Transverse colon (tissue), 4 donors: Measurements from ENCODE around the gene ENPP7. TPM values are rescaled to one million over a fixed set of nuclear protein-coding genes. Genes with fewer than 3 reads are reported as not detected.

ENCODE experiments used
- DNase-seq: peaks from one replicate; pipeline ENCODE4 v3.0.0-alpha.2; 2019
- H3K27ac ChIP-seq, 4 donors: fragments of 200-600 bp; sonication (generic); 2 replicates each; pipeline ENCODE4 v1.5.1; 2016 to 2018; ENCODE audit warnings: inconsistent platforms in 4 of 4
- H3K27me3 ChIP-seq: fragments of 200-600 bp; sonication (generic); 2 replicates; pipeline ENCODE4 v1.5.1; 2017; ENCODE audit warnings: inconsistent platforms
- H3K36me3 ChIP-seq, 4 donors: fragments of 200-600 bp; sonication (generic); 2 replicates each; pipeline ENCODE4 v1.5.1; 2017 to 2019; ENCODE audit warnings: inconsistent platforms in 4 of 4
- H3K4me1 ChIP-seq, 4 donors: fragments of 200-600 bp; sonication (generic); 2 replicates each; pipeline ENCODE4 v1.5.1; 2017 to 2020; ENCODE audit warnings: inconsistent platforms in 4 of 4
- H3K4me3 ChIP-seq, 4 donors: fragments of 200-600 bp; sonication (generic); 1 replicate in 1 of 4; 2 replicates in 3 of 4; pipeline versions ENCODE4 v1.5.1 to v1.6.1; 2017 to 2019; ENCODE audit warnings: inconsistent platforms in 4 of 4
- H3K9me3 ChIP-seq, 2 donors: fragments of 200-600 bp; sonication (generic); 2 replicates each; pipeline ENCODE4 v1.5.1; 2017 to 2019; ENCODE audit warnings: inconsistent platforms in 2 of 2
- EP300 ChIP-seq: sonication (generic); formaldehyde crosslinking; IDR thresholded peaks from one replicate; pipeline ENCODE4 v1.6.1; 2017; ENCODE audit warnings: antibody characterized with exemption, low read depth
- POLR2A ChIP-seq: fragments of 450-650 bp; IDR thresholded peaks from one replicate; pipeline ENCODE4 v1.6.1; 2016; ENCODE audit warnings: antibody characterized with exemption, mild to moderate bottlenecking, moderate library complexity
- POLR2AphosphoS5 ChIP-seq, 3 donors: sonication (generic); formaldehyde crosslinking; IDR thresholded peaks; one replicate each; pipeline ENCODE4 v1.6.1; 2016; ENCODE audit warnings: antibody characterized with exemption in 3 of 3
- WGBS, 2 donors: methylation state at CpG; one replicate each; pipeline ENCODE4 v1.1.5; 2018; ENCODE audit warnings: low coverage in 1 of 2; 5-methylcytosine and 5-hydroxymethylcytosine counted together
- in situ Hi-C, 4 donors: fragments of 200-750 bp; cut with MboI; loops; one replicate each; pipeline versions ENCODE4 v1.15.0 to v1.15.1; 2017; ENCODE audit warnings: low sequenced_read_pairs in 3 of 4, low pct_ligation_motif_present in 1 of 4, low pct_unique_long_range_greater_than_20kb in 1 of 4
- intact Hi-C: fragments of 100-400 bp; cut with DNase I; formaldehyde crosslinking; loops from one replicate; pipeline ENCODE4 v1.15.1; 2023; ENCODE audit warnings: low total_unique reads
- total RNA-seq, 4 donors: library from RNA; depleted of rRNA; stranded (reverse); fragments of >200 nt; gene quantifications; one replicate each; pipeline ENCODE4 v1.1.0, GENCODE V29; 2016
- TF ChIP-seq, protein P1 (sequence below), 5 experiments: fragments of 200-600 bp in 3 of 5; fragments of 450-650 bp in 2 of 5; sonication (generic) in 3 of 5; IDR thresholded peaks; 1 replicate in 2 of 5; 2 replicates in 3 of 5; pipeline ENCODE4 v1.5.1; 2016 to 2017; ENCODE audit warnings: antibody characterized with exemption in 5 of 5, inconsistent platforms in 3 of 5, mild to moderate bottlenecking in 2 of 5, moderate library complexity in 1 of 5

Gene ENPP7
- total RNA-seq, 4 donors from 2014 or later = 0.16 TPM; not detected in 3

DNA sequence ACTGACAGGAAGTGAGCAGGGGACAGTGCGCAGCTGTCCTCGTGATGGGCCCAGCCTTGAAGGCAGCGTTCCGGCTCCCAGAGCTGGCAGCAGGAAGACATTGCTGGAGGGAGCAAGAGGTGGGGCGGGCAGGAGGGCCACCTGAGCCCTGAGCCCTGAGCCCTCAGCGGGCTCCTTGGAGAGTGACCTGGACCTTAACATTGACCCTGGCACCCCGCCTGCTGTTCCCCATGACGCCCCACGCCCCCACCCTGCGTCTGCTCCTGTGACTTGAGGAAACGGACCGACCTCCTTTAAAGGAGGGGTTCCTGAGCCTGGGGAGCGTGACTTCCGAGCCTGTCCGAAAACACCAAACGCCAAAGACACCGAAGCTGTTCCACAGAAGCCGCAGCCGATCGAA, 25.1 kb upstream of the ENPP7 start:
- intact Hi-C loops = loop anchor here (2.0 to 10.0 kb wide), 3 partner anchors 101 to 619 kb away; no protein-coding TSS in a partner anchor
- in situ Hi-C loops = no loop called here
- Histone ChIP-seq H3K27me3 (peaks cover 5% of the 10 kb centered on the region), H3K4me3 (no peak overlapping the region), H3K9me3 (no peaks in the 10 kb centered on the region), H3K4me1 (peaks cover 0 to 10% (median 2%) of the 10 kb centered on the region in 4 donors), H3K27ac (no peak overlapping the region), H3K36me3 (no peaks in the 10 kb centered on the region)
- TF ChIP-seq, protein P1, sequence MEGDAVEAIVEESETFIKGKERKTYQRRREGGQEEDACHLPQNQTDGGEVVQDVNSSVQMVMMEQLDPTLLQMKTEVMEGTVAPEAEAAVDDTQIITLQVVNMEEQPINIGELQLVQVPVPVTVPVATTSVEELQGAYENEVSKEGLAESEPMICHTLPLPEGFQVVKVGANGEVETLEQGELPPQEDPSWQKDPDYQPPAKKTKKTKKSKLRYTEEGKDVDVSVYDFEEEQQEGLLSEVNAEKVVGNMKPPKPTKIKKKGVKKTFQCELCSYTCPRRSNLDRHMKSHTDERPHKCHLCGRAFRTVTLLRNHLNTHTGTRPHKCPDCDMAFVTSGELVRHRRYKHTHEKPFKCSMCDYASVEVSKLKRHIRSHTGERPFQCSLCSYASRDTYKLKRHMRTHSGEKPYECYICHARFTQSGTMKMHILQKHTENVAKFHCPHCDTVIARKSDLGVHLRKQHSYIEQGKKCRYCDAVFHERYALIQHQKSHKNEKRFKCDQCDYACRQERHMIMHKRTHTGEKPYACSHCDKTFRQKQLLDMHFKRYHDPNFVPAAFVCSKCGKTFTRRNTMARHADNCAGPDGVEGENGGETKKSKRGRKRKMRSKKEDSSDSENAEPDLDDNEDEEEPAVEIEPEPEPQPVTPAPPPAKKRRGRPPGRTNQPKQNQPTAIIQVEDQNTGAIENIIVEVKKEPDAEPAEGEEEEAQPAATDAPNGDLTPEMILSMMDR (IDR thresholded peaks at IDR 0.05) = no peak
- TF ChIP-seq POLR2AphosphoS5 (IDR thresholded peaks at IDR 0.05) (no peak), POLR2A (no peak), EP300 (no peak)
- WGBS, 2 donors = 78 to 87% methylated on average over 3 to 19 of the region's 20 CpGs
- no peak for DNase-seq

DNA sequence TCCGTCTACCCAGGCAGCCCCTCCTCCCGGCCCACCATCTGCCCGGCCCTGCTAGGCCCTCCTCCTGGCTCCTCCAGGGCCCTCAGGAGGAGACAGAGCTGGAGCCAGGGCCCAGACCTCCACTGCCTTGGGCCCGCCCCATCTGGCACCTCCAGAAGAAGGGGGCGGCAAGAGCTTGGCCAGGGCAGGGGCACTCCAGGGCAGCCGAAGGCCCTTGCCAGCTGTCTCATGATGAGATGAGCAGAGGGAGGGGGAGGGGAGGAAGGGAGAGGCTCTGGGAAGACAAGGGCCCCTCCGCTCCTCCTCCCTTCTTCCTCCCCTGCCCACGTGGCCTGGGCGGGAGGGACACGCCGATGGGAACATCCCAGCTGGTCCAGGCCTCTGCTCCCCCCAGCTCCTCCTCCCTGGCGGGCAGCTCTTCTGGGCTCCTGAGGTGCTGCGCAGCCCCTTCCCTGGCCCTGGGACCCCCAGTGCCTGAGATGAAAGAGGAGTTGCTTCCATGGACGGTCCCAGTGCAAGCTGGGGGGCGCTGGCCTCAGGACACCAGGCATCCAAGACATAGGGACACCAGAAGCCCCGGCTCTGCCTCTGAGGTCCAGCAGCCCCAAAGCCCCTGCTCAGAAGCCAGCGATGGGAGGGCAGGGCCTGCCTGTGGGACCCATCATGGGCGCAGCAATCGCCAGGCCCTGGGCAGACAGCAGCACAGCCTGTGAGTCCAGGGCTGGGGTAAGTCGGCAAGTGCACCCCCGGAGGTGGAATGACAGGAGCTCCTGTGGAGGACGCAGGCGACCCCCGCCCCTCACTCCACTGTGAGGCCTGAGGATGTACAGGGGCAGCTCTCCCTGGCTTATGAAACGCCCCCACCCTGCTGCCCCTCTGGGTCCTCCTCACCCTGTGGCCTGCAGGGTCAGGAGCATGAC, 23.6 kb upstream of the ENPP7 start:
- Histone ChIP-seq H3K36me3 (no peaks in the 10 kb centered on the region), H3K4me3 (no peak overlapping the region), H3K9me3 (no peaks in the 10 kb centered on the region), H3K27me3 (peaks cover 2% of the 10 kb centered on the region), H3K4me1 (peaks cover 0 to 10% (median 2%) of the 10 kb centered on the region in 4 donors), H3K27ac (peak overlapping the region in 1 of 4 donors; percentile 30)
- 69% methylated on average over 15 of the region's 25 CpGs; no CpG with 5 or more reads in 1 of the 2 donors for WGBS, 2 donors
- TF ChIP-seq, protein P1 (IDR thresholded peaks at IDR 0.05) = no peak
- TF ChIP-seq EP300 (no peak), POLR2AphosphoS5 (IDR thresholded peaks at IDR 0.05) (no peak), POLR2A (no peak)
- in situ Hi-C loops = no loop called here
- DNase-seq = peak; percentile 19
- intact Hi-C loops = loop anchor here (10.0 kb wide), 2 partner anchors 102 to 312 kb away; no protein-coding TSS in a partner anchor

DNA sequence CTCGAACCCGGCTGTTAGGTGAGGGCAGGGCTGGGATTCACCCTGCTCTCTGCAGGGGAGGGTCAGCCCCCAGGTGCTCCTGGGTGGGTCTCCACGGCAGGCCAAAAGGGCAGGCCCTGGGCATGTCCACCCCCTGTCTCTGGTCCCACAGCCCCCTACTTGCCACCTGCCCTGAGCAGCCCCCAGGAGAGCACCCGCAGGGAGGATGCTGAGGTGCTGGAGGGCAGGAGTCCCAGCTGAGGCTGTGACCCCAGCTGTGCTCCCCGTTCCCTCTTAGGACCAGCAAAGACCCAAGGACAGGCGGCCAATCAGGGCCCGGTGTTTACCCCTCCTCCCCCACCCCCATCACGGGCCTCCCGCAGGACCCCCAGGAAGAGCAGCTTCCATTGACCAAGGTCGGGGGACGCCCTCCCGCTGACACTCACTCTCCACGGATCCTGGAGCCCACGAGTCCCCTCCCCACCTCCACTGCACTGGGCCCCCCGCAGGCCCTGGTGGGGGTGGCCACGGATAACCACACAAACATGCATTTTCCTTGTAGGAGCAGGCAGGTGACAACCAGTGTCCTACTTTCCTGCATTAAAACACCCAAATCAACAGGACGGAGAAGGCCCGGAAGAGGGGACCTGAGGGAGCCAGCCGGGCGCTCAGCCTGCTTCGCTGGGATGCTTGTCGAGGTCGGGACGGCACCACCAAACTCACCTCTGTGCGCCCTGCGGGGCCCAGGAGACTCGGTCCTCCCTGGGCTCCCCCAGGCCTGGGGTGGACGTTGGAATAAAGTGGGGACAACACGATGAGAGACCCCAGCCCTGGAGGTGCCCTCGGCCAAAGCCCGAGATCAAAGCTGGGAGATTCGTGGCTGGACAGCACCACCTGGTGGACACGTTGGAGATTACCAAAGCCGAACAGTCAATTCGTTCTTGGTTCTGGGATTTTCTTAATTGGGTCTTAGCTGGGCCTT, 22.5 kb upstream of the ENPP7 start:
- peak; percentile 54 for DNase-seq
- Histone ChIP-seq H3K4me3 (peak overlapping the region in 1 of 4 donors; percentile 15), H3K4me1 (peaks cover 0 to 10% (median 2%) of the 10 kb centered on the region in 4 donors), H3K27ac (no peak overlapping the region), H3K9me3 (no peaks in the 10 kb centered on the region), H3K36me3 (no peaks in the 10 kb centered on the region), H3K27me3 (no peaks in the 10 kb centered on the region)
- TF ChIP-seq POLR2A = no peak
- TF ChIP-seq, protein P1 (IDR thresholded peaks at IDR 0.05) = peak; percentile 74 to 85 (median 78)
- in situ Hi-C loops = no loop called here
- 29% methylated on average over 31 of the region's 35 CpGs; no CpG with 5 or more reads in 1 of the 2 donors for WGBS, 2 donors
- intact Hi-C loops = loop anchor here (10.0 kb wide), 2 partner anchors 103 to 313 kb away; no protein-coding TSS in a partner anchor
